Mononuclear cell (primary cell): ENCODE results near the gene TEK. TPM values are rescaled to one million over a fixed set of nuclear protein-coding genes. Genes with fewer than 3 reads are reported as not detected.

Source experiments
- H3K27me3 ChIP-seq: 2 replicates; pipeline ENCODE4 v1.6.0; 2011; ENCODE audit warnings: low read length, control low read depth; ENCODE audit not compliant: insufficient read depth
- H3K4me1 ChIP-seq: 2 replicates; pipeline ENCODE4 v1.5.1; 2011; ENCODE audit warnings: mild to moderate bottlenecking, low read length, control low read depth; ENCODE audit not compliant: insufficient read depth
- H3K4me3 ChIP-seq: 2 replicates; pipeline ENCODE4 v1.5.1; 2011; ENCODE audit warnings: mild to moderate bottlenecking, low read length, moderate library complexity
- H3K9me3 ChIP-seq: 2 replicates; pipeline ENCODE4 v1.5.1; 2011; ENCODE audit warnings: low read depth, mild to moderate bottlenecking, control low read depth, low read length
- total RNA-seq: library from RNA; depleted of rRNA; stranded (reverse); fragments of >200 nt; gene quantifications from one replicate; pipeline ENCODE4 v1.2.3, GENCODE V29; 2012

The TEK gene
- total RNA-seq, 1 donor = under 0.01 TPM

GRCh38 chr9:27149651-27150050 is 40.6 kb downstream of the TEK start:
- Histone ChIP-seq H3K9me3 (no peaks in the 10 kb centered on the region), H3K4me1 (no peaks in the 10 kb centered on the region), H3K27me3 (no peaks in the 10 kb centered on the region), H3K4me3 (no peak overlapping the region)

GRCh38 chr9:27150746-27151406 is 41.9 kb downstream of the TEK start:
- H3K27me3 ChIP-seq = no peaks in the 10 kb centered on the region
- H3K9me3 ChIP-seq = no peaks in the 10 kb centered on the region
- H3K4me1 ChIP-seq = no peaks in the 10 kb centered on the region
- no peak overlapping the region for H3K4me3 ChIP-seq

GRCh38 chr9:27151693-27152404 is 42.8 kb downstream of the TEK start:
- Histone ChIP-seq H3K9me3 (no peaks in the 10 kb centered on the region), H3K4me3 (no peak overlapping the region), H3K4me1 (no peaks in the 10 kb centered on the region), H3K27me3 (no peaks in the 10 kb centered on the region)

GRCh38 chr9:27152405-27152718 is 43.3 kb downstream of the TEK start:
- no peaks in the 10 kb centered on the region for H3K9me3 ChIP-seq
- no peaks in the 10 kb centered on the region for H3K27me3 ChIP-seq
- no peak overlapping the region for H3K4me3 ChIP-seq
- no peaks in the 10 kb centered on the region for H3K4me1 ChIP-seq

GRCh38 chr9:27154908-27155307 is 45.9 kb downstream of the TEK start:
- no peaks in the 10 kb centered on the region for H3K9me3 ChIP-seq
- no peak overlapping the region for H3K4me3 ChIP-seq
- no peaks in the 10 kb centered on the region for H3K27me3 ChIP-seq
- H3K4me1 ChIP-seq = no peaks in the 10 kb centered on the region

- H3K9me3 ChIP-seq = no peaks in the 10 kb centered on the region
- no peaks in the 10 kb centered on the region for H3K27me3 ChIP-seq
- H3K4me1 ChIP-seq = no peaks in the 10 kb centered on the region
- H3K4me3 ChIP-seq = no peak overlapping the region
Measured at GRCh38 chr9:27157097-27157496, 48.1 kb downstream of the TEK start.

- Histone ChIP-seq H3K27me3 (no peaks in the 10 kb centered on the region), H3K4me3 (no peak overlapping the region), H3K9me3 (no peaks in the 10 kb centered on the region), H3K4me1 (no peaks in the 10 kb centered on the region)
Measured at GRCh38 chr9:27157736-27158135, 48.7 kb downstream of the TEK start.

- Histone ChIP-seq H3K27me3 (no peaks in the 10 kb centered on the region), H3K4me3 (no peak overlapping the region), H3K4me1 (no peaks in the 10 kb centered on the region), H3K9me3 (no peaks in the 10 kb centered on the region)
Measured at GRCh38 chr9:27160636-27161035, 51.6 kb downstream of the TEK start.

- H3K4me1 ChIP-seq = no peaks in the 10 kb centered on the region
- H3K9me3 ChIP-seq = no peaks in the 10 kb centered on the region
- no peaks in the 10 kb centered on the region for H3K27me3 ChIP-seq
- no peak overlapping the region for H3K4me3 ChIP-seq
Measured at GRCh38 chr9:27162045-27162444, 53.0 kb downstream of the TEK start.

- no peaks in the 10 kb centered on the region for H3K27me3 ChIP-seq
- no peaks in the 10 kb centered on the region for H3K4me1 ChIP-seq
- peaks cover 4% of the 10 kb centered on the region for H3K9me3 ChIP-seq
- H3K4me3 ChIP-seq = no peak overlapping the region
Measured at GRCh38 chr9:27165068-27165467, 56.0 kb downstream of the TEK start.

GRCh38 chr9:27165670-27166069 is 56.6 kb downstream of the TEK start:
- Histone ChIP-seq H3K4me3 (no peak overlapping the region), H3K9me3 (peaks cover 4% of the 10 kb centered on the region), H3K27me3 (no peaks in the 10 kb centered on the region), H3K4me1 (no peaks in the 10 kb centered on the region)

GRCh38 chr9:27168496-27168895 is 59.5 kb downstream of the TEK start:
- no peak overlapping the region for H3K4me3 ChIP-seq
- no peaks in the 10 kb centered on the region for H3K27me3 ChIP-seq
- H3K4me1 ChIP-seq = no peaks in the 10 kb centered on the region
- H3K9me3 ChIP-seq = peaks cover 4% of the 10 kb centered on the region

GRCh38 chr9:27168951-27169350 is 59.9 kb downstream of the TEK start:
- Histone ChIP-seq H3K27me3 (no peaks in the 10 kb centered on the region), H3K4me3 (no peak overlapping the region), H3K4me1 (no peaks in the 10 kb centered on the region), H3K9me3 (peaks cover 4% of the 10 kb centered on the region)

- no peaks in the 10 kb centered on the region for H3K27me3 ChIP-seq
- no peak overlapping the region for H3K4me3 ChIP-seq
- no peaks in the 10 kb centered on the region for H3K9me3 ChIP-seq
- H3K4me1 ChIP-seq = no peaks in the 10 kb centered on the region
Measured at GRCh38 chr9:27176971-27177370, 67.9 kb downstream of the TEK start.

- Histone ChIP-seq H3K9me3 (no peaks in the 10 kb centered on the region), H3K27me3 (no peaks in the 10 kb centered on the region), H3K4me3 (no peak overlapping the region), H3K4me1 (peaks cover 5% of the 10 kb centered on the region)
Measured at GRCh38 chr9:27179245-27179865, 70.3 kb downstream of the TEK start.

- Histone ChIP-seq H3K4me1 (peaks cover 5% of the 10 kb centered on the region), H3K27me3 (no peaks in the 10 kb centered on the region), H3K9me3 (no peaks in the 10 kb centered on the region)
Measured at GRCh38 chr9:27181381-27181780, 72.4 kb downstream of the TEK start.

More at GRCh38 chr9:27181381-27181780, 72.4 kb downstream of the TEK start:
- no peak overlapping the region for H3K4me3 ChIP-seq
